Activated effector memory CD4-positive, alpha-beta T cell treated with Interleukin-2 at 50 U/mL for 16 hours (primary cell): ENCODE measurements around the gene C1QTNF12.
"Not testable (repeated sequence)": the region's sequence is repeated elsewhere in the genome, so short reads cannot be mapped to it uniquely, and the experiment has no call there.

Source experiments
- DNase-seq: peaks from one replicate; pipeline ENCODE4 v3.0.0-alpha.2; 2020

C1QTNF12 gene

DNA sequence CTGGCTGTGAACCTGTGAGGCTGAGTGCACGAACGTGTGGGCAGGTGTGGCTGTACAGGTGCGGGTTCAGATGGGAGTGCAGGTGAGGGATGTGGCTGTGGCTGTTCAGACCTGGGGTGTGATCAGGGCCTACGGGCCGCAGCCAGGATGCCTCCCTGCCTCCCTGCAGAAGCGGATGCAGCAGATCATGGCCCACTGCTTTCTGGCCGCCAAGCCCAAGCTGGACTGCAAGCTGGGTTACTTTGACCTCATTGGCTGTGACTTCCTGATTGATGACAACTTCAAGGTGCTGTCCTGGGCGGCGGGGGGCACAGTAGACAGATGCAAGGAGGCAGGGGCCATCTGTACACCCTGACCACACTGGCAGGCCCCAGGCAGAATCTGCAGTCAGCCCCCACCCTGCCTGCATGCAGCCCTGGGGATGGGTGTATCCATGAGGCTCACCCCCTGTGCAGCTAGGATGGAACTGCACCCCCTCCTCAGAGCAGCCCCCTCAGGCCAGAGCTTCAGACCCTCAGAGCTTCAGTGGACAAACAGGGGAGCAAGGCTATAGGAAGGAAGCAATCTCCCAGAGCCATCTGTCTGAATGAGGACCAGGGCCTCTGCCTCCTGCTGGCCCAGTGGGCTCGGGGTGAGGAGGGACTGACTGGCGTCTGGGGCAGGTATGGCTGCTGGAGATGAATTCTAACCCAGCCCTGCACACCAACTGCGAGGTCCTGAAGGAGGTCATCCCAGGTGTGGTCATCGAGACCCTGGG lies 49.9 kb downstream of the C1QTNF12 start:
- DNase-seq = no peak

DNA sequence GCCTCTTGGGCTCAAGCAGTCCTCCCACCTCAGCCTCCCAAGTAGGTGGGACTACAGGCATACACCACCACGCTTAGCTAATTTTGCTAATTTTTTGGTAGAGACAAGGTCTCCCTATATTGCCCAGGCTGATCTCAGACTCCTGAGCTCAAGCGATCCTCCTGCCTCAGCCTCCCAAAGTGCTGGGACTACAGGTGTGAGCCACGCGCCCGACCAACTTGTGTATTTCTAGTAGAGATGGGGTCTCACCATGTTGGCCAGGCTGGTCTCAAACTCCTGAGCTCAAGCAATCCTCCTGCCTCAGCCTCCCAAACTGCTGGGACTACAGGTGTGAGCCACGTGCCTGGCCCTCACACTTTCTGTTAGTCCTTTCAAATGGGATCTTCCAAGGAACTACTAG lies 50.8 kb downstream of the C1QTNF12 start:
- not testable (repeated sequence) for DNase-seq

DNA sequence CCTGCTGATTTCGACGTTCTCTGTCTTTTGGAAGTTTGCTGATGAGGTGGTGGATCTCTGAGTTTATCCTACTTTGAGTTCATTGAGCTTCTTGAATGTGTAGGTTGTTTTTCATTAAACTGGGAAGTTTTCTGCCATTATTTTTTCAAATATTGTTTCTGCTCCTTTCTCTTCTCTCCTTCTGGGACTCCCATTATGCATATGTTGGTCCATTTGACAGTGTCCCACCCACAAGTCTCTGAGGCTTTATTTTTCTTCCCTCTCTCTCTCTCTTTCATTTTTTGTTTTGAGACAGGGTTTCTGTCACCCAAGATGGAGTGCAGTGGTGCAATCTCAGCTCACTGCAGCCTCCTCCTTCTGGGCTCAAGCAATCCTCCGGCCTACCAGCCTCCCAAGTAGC lies 51.8 kb downstream of the C1QTNF12 start:
- no peak for DNase-seq
